Measurements from ENCODE around the gene C14orf93. TPM values are rescaled to one million over a fixed set of nuclear protein-coding genes. Genes with fewer than 3 reads are reported as not detected.
A peak's percentile ranks its signal among the peaks of the same experiment; 100 is the strongest.

Gene C14orf93
- 10 to 100 TPM; 18.3 to 19.2 (median 18.8) TPM for polyA plus RNA-seq (ENCODE audit: insufficient read length in 3 of 3)

- DNase-seq (ENCODE audit: low read depth in 3 of 3, low spot score in 2 of 3) = peak in 1 of 3 donors; percentile 65
Observed at GRCh38 chr14:23009939-23010726, at the start of gene C14orf93. C14orf93 (minus strand) TSS chr14:23010143; CDS start chr14:22999023, 11,120 bp downstream.

GRCh38 chr14:23058654-23059504, 48.9 kb upstream of the C14orf93 start:
- DNase-seq (ENCODE audit: low read depth in 3 of 3, low spot score in 2 of 3) = no peak

DNA sequence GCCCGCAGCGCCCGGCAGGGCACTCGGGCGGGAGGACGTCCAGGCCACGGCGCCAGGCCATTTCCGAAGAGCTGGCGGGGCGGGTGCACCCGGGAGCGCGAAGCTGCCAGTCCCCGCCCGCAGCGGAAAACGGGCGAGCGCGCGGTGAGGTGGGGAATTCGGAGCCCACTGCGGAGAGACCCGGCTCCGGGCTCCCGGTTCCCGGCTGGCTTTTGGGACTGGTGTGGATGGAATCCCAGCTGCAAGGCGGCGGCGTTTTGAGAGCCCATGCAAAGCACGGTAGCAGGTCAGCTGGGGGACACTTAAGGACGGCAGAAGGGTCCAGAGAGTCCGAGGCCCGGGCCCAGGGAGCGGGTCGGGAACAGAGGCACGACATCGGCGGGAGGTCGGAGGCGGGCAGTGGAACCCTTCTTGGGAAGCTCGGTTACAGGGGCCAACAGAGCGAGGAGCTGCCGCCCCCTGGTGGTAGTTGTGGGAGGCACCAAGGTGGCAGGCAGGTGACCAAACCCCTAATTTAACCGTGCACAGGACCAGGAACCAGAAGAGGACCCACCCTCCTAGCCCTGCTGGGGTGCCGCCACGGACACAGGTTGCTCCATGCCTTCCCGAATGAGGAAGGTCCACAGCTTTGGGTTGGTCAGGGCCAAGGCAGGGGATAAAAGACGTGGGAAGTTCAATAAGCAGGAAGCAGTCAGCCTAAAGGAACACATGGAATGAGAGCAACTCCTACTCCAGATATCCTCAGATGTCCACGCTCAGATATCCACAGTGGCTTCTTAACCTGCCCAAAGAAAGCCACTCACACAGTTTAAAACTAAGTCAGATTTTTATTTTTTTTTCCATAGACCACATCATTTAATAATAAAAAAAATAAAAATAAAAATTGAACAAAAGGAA, 48.1 kb upstream of the C14orf93 start:
- DNase-seq (ENCODE audit: low read depth in 3 of 3, low spot score in 2 of 3) = peak in 2 of 3 donors; percentile 80 to 87

GRCh38 chr14:23056956-23057756, 47.2 kb upstream of the C14orf93 start, which contains the start of gene CDH24:
CDH24 (minus strand) TSS chr14:23057520; CDS start chr14:23055733, 1,787 bp downstream.
- DNase-seq (ENCODE audit: low read depth in 3 of 3, low spot score in 2 of 3) = no peak

DNA sequence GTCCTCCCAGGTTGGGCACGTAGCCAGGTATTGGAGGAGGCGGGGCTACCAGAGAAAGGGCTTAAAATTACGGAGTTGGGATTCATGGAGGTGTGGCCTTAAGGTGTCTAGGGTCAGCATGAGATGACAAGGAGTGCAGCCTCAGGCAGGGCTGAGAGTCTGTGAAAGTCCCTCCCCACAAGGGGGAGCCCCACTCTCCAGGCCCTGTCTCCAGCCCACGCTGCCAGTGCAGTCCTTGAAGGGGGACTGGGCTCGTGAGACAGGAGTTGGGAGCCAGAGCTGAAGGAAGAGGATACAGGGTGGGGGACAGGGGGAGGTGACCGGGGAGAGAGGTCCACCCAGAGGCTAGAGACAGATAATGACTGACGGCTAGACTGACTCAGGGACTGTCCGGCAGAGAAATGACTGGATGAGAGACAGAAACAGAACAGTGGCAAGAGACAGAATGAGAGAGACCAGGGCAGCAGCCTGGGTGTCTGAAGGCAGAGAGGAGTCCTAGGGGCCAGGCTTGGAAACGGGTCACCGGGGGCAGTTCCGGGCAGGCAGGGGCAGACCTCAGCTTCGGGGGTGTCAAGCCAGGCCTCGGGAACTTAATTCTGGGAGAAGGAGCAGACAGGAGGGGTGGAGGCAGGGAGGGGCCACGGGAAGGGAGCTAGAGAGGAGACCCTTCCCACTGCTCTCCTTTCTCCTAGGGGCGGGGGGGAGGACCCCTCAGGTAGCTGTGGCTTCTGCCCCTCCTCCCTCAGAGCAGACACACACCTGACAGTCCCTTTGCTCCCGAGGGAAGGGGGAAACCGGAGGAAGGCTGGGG, 46.4 kb upstream of the C14orf93 start:
- DNase-seq (ENCODE audit: low read depth in 3 of 3, low spot score in 2 of 3) = no peak

DNA sequence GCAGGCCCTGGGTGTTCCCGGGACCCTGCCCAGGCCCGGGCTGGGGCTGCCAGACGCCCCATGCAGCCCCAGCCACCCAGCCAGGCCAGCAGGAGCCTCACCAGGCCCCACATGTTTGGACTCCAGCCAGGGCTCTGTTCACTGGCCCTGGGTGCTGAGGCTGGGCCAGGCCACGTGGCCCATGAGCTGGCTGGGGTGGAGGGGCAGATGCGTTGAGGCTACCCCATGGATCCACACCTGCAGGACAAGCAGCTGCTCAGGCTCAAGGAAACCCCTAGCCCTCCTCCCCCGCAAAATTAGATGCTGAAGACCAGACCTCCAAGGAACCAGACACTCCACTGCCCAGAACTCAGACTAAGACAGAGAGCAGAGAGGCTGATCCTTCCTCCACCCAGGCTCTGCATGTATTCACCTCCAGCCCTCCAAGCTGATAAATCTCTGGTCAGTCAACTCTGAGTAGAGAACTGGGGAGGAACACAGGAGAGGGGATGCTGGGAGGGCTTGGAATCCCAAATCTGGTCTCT, 45.7 kb upstream of the C14orf93 start:
- no peak for DNase-seq (ENCODE audit: low read depth in 3 of 3, low spot score in 2 of 3)

DNA sequence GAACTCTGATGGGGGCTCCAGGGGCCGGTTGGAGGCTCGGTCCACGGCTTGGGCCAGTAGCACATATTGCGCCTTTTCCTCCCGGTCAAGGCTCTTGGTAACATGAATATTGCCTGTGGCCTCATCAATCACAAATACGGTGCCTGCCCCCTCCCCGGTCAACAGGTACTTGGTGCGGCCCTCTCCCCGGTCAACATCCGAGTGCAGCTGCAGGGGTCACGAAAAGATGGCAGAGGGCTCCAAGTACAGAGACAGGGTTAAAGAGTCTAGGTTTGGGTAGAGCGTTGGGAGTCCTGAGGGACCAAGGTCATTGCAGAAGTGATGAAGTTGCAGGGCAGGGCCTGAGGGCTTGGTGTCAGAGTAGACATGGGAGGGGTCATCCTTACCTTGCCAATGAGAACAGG, 45.2 kb upstream of the C14orf93 start:
- no peak for DNase-seq (ENCODE audit: low read depth in 3 of 3, low spot score in 2 of 3)

- DNase-seq (ENCODE audit: low read depth in 3 of 3, low spot score in 2 of 3) = no peak
Observed at GRCh38 chr14:23054000-23054811, 44.3 kb upstream of the C14orf93 start.

DNA sequence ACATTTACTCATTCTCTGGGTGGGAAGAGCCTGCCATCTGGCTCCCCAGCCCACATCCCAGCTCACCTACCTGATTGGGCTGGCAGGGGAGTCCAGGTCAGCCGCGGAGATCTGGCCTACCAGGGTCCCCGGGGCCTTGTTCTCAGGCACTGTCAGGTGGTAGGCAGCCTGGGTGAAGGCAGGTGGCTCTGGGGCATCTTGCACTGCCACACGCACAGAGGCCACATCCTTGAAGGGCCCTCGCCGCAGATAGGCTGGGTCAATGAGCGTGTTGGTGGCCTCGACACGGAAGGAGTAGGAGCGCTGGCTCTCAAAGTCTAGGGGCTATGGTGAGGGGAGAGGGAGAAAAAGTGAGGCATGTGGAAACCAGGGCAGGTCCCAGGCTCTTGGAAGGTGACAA, 43.5 kb upstream of the C14orf93 start:
- DNase-seq (ENCODE audit: low read depth in 3 of 3, low spot score in 2 of 3) = no peak

DNA sequence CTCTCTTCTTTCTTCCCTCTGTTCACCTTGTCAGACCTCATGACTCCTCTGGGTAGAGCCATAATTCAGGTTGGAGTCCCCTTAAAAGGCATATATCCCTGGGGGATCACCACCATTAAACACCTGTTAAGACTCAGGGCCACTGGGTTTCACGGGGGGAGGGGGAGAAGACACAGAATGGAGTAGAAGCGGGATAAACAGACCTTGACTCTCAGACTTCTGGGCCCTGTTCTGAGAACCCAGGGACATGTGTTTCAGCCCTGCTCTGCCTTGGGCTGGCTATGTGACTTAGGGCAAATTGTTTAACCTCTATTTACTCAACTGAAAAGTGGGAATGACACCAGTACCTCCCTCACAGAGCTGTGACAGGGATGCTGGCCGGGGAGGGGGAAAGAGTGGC, 42.7 kb upstream of the C14orf93 start:
- DNase-seq (ENCODE audit: low read depth in 3 of 3, low spot score in 2 of 3) = no peak

GRCh38 chr14:23052182-23052623, 42.3 kb upstream of the C14orf93 start:
- no peak for DNase-seq (ENCODE audit: low read depth in 3 of 3, low spot score in 2 of 3)

DNA sequence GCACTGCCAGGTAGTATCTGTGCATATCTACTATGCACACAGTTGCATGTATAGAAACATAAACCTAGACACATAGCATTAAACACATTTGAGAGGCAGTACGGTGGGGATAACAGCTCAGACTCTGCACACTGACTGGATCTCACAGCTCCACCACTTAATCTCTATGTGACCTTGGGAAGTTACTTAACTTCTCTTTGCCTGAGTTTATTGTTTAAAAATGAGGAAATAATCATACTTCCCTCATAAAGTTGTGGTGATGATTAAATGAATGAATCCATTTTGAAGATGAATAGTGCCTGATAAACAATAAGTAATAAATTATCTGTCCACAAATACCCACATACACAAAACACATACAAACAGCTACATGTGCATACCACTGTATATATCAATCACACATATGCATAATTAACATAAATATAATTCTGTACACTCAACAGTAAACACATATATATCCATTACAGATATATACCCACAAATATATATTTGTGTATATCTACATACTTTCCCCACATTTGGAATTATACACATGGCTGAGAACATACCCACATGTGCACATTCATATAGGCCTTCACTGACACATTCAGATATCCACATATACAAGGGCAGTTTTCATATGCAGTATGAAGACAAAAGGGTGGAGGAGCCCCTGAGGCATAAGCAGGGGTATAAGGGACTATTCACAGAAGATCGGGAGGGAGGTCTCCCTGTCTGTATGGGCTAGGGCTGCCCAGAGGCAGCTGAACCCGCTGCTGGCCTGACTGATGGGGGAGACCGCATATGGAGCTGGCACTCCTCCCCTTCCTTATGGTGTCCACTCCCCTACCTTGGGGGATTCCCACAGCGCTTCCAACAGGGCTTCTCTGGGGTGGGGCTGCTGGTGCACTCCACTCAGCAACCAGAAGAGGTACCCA, 41.5 kb upstream of the C14orf93 start:
- DNase-seq (ENCODE audit: low read depth in 3 of 3, low spot score in 2 of 3) = no peak

DNA sequence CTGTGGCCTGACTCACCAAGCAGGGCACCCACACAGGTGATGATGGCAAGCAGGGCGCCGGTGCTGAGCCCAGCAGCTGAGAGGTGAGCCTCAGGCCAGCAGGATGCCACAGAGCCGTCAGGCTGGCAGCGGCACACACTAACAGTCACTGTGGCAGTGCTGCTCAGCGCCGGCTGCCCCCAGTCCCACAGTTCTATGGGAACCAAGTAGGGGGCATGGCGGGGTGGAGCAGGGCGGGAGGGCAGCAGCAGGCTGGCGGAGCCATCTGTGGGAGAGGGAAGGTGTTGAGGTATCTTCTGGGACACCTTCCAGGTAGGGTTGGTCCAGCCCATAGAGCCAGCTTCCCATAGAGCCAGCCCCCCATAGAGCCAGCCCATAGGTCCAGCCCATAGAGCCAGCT, 39.1 kb upstream of the C14orf93 start:
- no peak for DNase-seq (ENCODE audit: low read depth in 3 of 3, low spot score in 2 of 3)

DNA sequence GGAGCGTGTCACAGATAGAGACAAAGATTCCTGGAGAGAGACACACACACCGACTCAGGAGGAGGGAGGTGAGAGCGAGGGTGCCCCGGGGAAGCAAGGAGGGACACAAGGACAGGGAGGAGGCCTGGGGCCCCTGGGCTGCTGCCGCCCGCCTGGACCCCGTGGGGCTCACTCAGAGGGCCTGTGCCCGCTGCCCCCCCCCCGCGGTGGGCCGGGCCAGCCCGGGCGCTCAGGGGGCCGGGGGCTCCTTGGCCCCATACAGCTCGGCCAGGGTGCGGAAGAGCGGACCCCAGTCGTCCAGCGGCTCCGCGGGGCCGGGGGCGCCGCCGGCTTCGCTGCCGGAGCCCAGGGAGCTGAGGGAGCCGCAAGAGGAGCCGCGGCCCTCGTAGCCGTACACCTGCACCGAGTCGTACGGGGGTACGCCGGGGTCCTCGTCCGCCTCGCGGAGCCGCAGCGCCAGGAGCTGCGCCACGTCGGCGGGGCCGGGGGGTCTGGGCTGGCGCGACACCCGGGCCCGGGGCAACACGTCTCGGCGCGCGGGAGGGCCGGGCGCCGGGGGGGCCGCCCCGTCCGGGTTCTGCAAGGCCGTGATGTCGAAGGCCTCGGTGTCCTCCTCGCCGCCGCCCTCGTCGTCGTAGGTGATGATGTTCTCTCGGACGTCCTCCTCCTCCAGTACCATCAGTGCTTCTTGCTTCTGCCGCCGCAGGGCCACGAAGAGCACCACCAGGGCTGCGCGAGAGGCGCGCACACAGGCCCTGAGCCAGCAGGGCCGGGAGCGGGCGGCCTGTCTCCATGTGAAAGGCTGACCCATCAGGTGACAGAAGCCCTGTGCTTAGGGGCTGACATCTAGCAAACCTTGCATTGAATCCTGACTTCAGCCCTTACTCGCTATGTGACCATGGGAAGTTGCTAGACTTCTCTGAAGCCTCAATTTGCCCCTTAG, 38.1 kb upstream of the C14orf93 start:
- no peak for DNase-seq (ENCODE audit: low read depth in 3 of 3, low spot score in 2 of 3)

DNA sequence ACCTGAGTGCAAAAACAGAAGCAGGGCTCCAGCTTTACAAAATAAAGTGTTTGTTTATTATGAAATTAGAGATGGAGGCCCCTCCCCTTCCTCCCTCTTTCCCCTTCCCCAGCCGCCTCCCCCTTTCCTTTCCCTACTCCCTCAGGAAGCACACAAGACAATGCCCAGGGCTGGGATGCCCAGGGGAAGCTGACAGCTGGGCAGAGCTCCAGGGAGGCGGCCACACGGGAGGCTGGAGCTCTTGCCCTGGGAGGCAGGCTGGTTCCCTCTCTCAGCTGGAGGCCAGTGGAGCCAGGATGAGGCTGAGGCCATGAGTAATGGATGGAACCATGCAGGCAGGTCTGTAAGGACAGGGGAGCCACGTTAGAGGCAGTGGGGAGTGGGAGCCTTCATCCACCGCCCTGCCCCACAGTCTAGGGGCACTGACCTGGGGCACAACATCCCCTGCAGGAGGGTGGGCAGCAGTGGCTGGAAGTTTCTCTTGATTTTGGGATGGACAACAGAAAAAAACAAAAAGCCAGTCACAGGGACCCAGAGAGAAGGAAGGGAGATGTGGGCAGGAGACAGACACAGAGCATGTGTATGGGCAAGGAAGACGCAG, 37.2 kb upstream of the C14orf93 start:
- no peak for DNase-seq (ENCODE audit: low read depth in 3 of 3, low spot score in 2 of 3)
